RWPE1 (cell line): ENCODE results near the gene MOSPD3.
A peak's percentile ranks its signal among the peaks of the same experiment; 100 is the strongest.

Experiments
- CTCF ChIA-PET: fragments of 350-600 bp; sonication (Branson Sonifier 250); formaldehyde crosslinking; extraction: SDS; loops from one replicate; lab custom pipeline; 2021; lab: Yijun Ruan, JAX
- POLR2A ChIA-PET: fragments of 400-600 bp; formaldehyde crosslinking; extraction: SDS; loops from one replicate; lab custom pipeline; 2020; ENCODE audit warnings: antibody characterized with exemption; ENCODE audit not compliant: low non-redundant PET; lab: Yijun Ruan, JAX
- DNase-seq: peaks from one replicate; pipeline ENCODE4 v3.0.0; 2012; ENCODE audit warnings: low spot score
- H3K27ac ChIP-seq: fragments of 450-650 bp; 2 replicates; pipeline ENCODE4 v1.5.1; 2017
- CTCF ChIP-seq: fragments of 450-650 bp; conservative IDR thresholded peaks from 2 replicates; pipeline ENCODE4 v1.5.1; 2017; ENCODE audit warnings: low read depth, mild to moderate bottlenecking

Gene MOSPD3

GRCh38 chr7:100607111-100607510 lies 5.2 kb upstream of the MOSPD3 start:
- POLR2A ChIA-PET, result no interaction called here

GRCh38 chr7:100609958-100610357 lies 2.4 kb upstream of the MOSPD3 start:
- H3K27ac ChIP-seq, result peak overlapping the region; percentile 16; the same call in 1 of the 2 replicates
- ChIA-PET POLR2A (no interaction called here), CTCF (no interaction called here)
- DNase-seq, result no peak
- no peak for TF ChIP-seq CTCF

More at GRCh38 chr7:100607111-100607510, 5.2 kb upstream of the MOSPD3 start:
- no peak for TF ChIP-seq CTCF
- CTCF ChIA-PET, result interaction anchor here (0.6 to 1.1 kb wide), 2 partner anchors 47 to 194 kb away, joined by 3 to 7 read pairs; no protein-coding TSS in a partner anchor
- DNase-seq, result no peak
- H3K27ac ChIP-seq, result peak overlapping the region; percentile 78

GRCh38 chr7:100612730-100613390 lies 520 bp downstream of the MOSPD3 start:
- ChIA-PET POLR2A (interaction anchor here (0.6 to 1.5 kb wide), 5 partner anchors 26 to 825 kb away, joined by 3 to 8 read pairs (median 6); partner anchors contain the start of genes FBXO24 and LRCH4), CTCF (interaction anchor here (0.8 to 1.8 kb wide), 4 partner anchors 20 to 104 kb away, joined by 3 to 7 read pairs (median 4); no protein-coding TSS in a partner anchor)
- peak overlapping the region; percentile 91 for H3K27ac ChIP-seq
- no peak for DNase-seq
- TF ChIP-seq CTCF, result peak; percentile 26; the same call in 1 of the 2 replicates

GRCh38 chr7:100613412-100614175 lies 1.3 kb downstream of the MOSPD3 start:
- POLR2A ChIA-PET, result no interaction called here
- peak overlapping the region; percentile 91 for H3K27ac ChIP-seq
- TF ChIP-seq CTCF, result no peak; the same call in 1 of the 2 replicates
- DNase-seq, result no peak
- CTCF ChIA-PET, result interaction anchor here (0.8 to 3.0 kb wide), 4 partner anchors 19 to 61 kb away, joined by 4 to 14 read pairs (median 6); no protein-coding TSS in a partner anchor

GRCh38 chr7:100614308-100614861 lies 2.0 kb downstream of the MOSPD3 start:
- CTCF ChIA-PET, result interaction anchor here (0.6 to 3.0 kb wide), 3 partner anchors 19 to 63 kb away, joined by 5 to 14 read pairs (median 5); no protein-coding TSS in a partner anchor
- no peak for DNase-seq
- no peak overlapping the region for H3K27ac ChIP-seq
- TF ChIP-seq CTCF, result no peak
- POLR2A ChIA-PET, result no interaction called here

GRCh38 chr7:100620239-100620638 lies 7.9 kb downstream of the MOSPD3 start:
- ChIA-PET CTCF (interaction anchor here (1.0 kb wide), 1 partner anchor 12 kb away, joined by 3 read pairs; no protein-coding TSS in a partner anchor), POLR2A (no interaction called here)
- H3K27ac ChIP-seq, result no peak overlapping the region
- no peak for DNase-seq
- TF ChIP-seq CTCF, result no peak
